Measurements from ENCODE around the gene CMTM2. TPM values are rescaled to one million over a fixed set of nuclear protein-coding genes. Genes with fewer than 3 reads are reported as not detected.
"Not testable (repeated sequence)": the region's sequence is repeated elsewhere in the genome, so short reads cannot be mapped to it uniquely, and the experiment has no call there.

The CMTM2 gene
- total RNA-seq, 1 donor from 2014 or later: 1.00 TPM

DNA sequence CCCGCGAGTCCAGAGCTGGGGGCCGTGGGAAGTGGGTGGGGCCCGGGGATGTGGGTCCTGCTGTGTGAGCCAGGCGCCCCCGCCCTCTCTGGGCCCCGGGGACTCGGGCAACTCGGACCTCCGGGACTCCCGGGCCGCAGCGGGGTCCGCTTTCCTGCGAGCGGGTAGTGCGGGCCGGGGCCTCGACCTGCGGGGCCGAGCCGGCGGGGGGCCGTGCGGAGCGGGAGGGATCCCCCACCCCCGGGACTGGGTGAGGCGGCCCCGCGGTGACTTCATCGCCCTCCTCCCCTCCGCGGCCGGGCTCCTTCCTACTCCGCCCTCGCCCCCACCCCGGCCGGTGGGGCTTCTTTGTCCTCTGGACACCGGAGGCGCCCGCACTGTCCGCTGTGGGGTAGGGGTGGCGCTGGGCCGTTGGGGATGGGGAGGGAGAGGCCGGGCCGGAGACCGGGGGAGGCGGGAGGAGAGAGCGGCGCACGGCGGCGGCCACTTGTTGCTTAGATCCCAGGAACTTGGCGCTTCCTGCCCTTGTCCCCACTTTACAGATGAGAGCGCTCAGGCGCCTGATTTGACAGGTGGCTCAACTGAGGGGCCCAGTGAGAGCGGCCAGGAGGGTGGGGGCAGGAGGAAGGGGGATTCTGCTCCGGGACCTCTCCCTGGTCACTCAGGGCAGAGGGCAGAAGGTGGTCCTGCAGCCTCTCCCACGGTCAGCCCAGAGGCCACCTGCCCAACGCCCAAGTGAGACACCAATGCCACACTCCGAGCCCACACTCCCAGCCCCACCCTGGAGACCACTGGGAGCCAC, 26.1 kb downstream of the CMTM2 start:
- intact Hi-C loops (cut with micrococcal nuclease): loop anchor here (2.0 to 5.0 kb wide), 5 partner anchors 43 to 267 kb away; partner anchors contain the start of gene CMTM4

DNA sequence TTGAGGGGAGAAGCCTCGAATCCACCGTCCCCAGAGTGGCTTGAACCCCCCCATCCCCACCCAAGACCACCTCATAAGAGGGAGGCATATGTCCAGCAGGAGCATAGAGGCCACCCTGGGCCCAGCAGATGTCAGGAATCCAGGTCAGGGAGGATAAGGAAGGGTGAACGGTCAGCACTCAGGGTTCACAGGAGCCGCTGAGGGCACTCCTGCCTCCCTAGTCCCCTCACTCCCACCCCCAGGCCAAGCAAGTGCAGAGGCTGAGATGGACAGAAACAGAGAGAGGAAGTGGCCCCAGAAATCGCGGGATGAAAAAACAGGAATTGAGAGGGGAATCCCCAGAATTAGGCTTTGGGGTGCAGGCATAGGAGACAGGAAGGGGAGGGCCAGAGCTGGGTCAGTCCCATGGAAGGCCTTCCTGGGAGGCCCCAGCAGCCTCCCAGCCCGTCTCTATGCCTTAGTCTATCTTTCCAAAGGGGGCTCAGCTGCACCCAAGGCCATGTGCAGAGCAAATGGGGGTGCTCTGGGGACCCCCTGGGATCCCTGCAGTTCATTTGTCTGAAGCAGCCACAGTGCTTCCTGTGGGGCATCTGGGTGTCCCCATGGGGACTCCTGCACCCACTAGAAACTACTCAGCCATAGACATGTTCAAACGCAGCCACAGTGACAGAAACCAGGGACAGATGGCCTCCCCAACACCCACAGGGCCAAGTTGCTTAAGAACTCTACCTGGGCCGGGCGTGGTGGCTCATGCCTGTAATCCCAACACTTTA, 26.9 kb downstream of the CMTM2 start:
- intact Hi-C loops (cut with micrococcal nuclease): loop anchor here (2.0 to 5.0 kb wide), 5 partner anchors 43 to 267 kb away; partner anchors contain the start of gene CMTM4

DNA sequence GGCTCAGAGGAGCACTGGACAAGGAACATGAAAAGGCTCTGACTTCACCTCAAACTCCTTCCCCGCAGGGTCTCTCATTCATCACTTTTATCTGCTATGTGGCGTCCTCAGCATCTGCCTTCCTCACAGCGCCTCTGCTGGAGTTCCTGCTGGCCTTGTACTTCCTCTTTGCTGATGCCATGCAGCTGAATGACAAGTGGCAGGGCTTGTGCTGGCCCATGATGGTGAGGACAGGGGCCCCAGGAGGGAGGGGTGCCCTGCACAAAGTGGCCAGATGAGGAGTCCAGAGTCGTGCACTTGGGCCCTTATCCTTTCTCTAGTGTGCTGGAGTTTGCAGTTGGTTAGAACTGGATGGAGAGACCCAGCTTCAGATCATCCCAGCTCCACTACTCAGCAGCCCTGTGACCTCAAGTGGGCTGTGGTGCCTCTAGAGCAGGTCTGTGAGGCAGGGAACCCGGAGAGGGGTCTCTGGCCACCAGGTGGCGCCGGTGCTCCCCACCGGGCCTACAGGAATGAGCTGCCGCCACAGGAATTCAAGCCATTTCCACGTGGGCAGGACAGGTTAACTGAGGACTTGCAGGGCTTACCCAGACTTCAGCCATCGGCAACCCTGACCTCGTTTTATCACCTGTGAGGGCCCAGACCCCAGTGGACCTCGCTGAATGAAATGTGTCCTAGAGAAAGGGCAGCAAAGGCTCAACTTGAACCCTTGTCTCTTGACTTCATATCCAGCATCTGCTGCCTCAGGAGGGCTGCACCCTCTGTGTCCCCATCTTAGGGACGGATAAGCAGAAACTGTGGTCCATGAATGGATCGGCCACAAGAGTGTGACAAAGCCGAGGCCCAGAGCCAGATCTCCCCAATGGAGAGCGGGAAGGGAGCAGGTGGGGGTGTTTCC, 29.2 kb downstream of the CMTM2 start:
- intact Hi-C loops (cut with micrococcal nuclease): loop anchor here (2.0 to 5.0 kb wide), 2 partner anchors 89 to 142 kb away; partner anchors contain the start of genes CMTM4 and DYNC1LI2

DNA sequence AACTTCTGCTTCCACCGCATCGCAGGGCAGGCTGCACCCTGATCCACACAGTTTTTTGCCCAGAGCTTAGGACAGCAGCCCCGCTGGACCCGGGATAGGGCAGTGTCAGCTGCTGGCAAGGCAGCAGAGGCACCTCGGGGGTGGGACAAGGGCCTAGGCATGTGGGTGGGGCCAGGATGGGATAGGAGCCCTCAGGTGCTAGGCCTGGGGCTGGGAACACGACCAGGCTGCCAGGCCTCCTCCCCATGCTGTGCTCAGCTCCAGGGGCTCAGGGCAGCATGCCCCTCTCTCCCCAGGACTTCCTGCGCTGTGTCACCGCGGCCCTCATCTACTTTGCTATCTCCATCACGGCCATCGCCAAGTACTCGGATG, 29.9 kb downstream of the CMTM2 start:
- intact Hi-C loops (cut with micrococcal nuclease): loop anchor here (2.0 to 5.0 kb wide), 2 partner anchors 88 to 142 kb away; partner anchors contain the start of genes CMTM4 and DYNC1LI2

DNA sequence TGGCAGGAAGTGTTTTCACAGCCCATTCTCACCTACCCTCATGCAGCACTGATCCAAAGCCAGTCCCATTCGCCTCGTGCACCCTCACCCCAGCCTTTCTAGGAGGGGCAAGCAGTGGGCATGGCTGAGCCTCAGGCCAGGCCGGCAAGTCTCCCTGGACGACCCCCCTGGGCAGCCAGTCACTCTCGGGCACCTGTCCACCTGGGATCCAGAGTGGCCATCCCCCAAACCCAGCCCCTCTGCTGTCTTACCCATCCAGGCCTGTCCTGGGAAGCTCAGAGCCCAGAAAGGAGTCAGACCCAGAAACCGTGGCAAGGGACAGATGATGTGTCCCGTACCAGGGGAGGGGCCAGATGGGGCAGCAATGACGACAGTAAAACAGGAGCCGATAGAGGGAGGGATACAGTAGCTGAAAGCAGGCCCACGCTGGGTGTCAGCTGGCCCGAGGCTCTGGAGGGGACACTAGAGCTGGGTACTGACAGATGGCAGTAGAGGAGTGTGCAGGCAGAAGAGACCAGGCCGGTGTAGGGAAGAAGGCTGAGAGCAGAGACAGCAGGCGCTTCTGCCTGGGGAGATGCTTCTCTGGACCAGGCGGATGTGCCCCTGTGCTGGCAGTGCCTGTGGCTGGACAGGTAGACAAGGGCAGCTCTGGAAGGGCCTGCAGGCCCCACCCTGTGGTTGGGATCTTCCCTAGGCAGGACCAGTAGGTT, 31.0 kb downstream of the CMTM2 start:
- intact Hi-C loops (cut with micrococcal nuclease): no loop called here

DNA sequence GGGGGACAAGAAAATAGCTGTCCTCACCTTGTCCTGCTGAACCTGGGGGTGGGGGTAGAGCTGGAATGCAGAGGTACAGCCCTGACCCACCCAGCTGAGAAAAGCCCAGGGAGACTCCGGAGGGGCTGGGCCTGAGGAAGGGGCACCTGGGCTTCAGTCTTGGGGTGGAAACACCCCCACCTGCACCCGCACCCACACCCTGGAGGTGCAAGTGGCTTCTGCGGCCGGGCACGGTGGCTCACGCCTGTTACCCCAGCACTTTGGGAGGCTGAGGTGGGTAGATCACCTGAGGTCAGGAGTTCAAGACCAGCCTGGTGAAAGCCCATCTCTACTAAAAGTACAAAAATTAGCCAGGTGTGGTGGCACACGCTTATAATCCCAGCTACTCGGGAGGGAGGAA, 32.6 kb downstream of the CMTM2 start:
- intact Hi-C loops (cut with micrococcal nuclease): not testable (repeated sequence)

DNA sequence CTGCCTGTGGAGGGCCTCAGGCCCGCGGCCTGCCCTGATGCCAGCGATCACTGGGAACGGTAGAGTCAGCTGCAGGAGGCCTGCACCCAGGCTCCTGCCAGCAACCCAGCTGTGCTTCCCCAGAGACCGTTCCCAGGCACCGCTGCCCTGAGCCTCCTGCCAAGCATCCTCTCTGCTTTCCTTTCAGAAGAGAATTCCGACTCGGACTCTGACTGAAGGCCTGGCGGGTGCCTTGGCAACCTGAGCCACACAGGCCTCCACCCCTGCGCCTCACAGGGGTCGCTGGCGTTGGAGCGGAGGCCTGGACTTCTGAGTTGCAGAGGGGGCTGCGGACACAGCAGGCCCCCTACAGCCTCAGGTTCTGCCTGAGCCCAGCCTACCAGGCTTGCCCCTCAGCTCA, 33.2 kb downstream of the CMTM2 start:
- intact Hi-C loops (cut with micrococcal nuclease): no loop called here

DNA sequence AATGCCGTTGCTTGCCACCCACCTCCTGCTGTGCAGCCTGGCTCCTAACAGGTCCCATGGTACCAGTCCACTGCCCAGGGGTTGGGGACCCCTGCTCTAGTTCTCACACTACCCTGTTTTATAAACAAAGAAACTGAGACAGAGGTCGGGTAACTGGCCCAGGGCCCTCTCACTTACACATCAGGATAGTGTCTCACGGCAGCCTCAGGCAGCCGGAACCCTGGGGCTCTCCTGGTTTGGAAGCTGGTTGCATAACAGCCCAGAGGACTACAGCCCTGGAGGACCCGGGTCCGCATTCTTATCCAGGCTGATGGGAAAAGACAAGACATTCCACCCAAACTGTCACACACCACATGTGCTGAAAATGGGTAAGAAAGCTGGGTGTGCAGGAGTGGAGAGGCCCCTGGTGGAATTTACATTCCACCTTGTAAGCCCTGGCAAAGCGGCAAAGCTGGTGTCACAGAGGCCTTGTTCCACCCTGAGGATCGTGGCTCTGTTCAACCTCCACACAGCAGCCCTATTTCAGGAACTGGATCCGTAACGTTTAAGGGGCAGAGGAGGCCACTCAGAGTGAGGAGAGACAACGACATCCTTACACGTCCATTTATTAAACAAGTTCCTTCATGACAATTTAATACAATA, 35.0 kb downstream of the CMTM2 start:
- intact Hi-C loops (cut with micrococcal nuclease): no loop called here

DNA sequence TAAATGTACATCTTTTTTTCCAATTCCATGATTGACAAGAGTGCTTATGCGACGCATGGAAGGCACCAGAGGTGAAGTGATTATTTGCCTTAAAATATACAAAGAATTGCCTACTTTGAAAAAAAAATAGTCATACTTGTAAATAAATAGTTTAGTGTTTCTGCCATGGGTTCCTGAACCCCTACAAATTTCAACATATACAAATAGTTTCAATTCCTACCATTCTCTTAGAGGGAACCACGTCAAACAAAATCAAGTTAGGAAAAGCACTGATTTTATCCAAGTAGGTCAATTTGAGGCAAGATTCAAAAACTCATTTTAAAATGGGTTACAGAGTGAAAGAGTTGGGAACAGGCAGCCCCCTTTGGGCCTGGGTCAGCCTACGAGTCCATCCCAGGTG, 36.9 kb downstream of the CMTM2 start:
- intact Hi-C loops (cut with micrococcal nuclease): no loop called here

DNA sequence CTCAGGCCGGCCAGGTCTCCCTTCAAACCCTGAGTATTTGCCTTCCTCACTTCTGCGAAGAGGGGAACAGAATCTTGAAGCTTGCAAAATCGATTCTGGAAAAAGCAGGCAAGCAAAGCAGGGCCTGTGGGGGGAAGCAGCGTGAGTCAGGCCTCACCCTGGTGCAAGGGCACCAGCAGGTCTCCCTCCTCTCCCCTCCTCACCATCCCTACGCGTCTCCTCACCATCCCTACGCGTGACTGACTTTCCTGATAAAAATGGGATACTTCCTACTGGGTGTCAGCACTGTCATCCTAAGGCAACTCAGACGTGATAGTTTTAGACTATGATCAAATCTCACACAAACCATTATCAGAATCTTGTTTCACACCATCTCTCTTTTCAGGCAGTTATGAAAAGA, 37.3 kb downstream of the CMTM2 start:
- intact Hi-C loops (cut with micrococcal nuclease): no loop called here

DNA sequence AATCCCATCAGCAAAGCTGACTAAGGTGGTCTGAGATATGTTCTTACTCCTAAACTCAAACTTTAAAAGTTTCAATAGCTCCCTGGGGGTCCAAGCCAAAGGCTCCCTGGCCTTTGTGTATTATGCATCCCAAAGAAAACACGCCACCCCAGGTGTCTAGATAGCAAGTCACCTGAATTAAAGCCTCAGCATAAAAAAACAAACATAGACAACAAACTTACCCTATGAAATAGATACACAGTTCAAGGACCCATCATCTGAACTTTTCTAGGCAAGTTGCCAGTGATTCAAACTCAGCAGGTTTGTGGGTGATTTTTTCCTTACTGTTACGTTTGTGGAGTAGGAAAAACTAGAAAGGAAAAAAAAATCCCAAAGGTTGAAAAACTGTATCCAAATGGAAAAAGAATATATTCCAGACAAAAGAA, 37.8 kb downstream of the CMTM2 start:
- intact Hi-C loops (cut with micrococcal nuclease): no loop called here

DNA sequence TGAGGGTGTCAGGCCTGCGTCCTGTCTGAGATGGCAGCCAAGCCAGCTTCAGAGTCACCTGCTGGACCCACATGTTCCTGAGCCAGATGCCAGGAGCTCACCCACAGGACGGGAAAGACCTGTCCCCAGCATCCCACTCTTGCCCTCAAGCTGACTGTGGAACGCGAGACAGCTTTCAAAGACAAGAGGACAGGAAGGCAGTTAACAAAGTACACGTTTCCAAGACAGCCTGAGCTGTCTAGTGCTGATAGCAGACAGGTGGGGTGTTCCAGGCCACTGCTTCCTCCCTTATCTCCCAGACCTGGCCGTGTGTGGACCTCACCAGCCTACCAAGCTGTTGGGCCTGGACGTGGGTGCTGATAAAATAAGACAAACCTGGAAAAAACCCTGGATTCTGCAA, 38.5 kb downstream of the CMTM2 start:
- intact Hi-C loops (cut with micrococcal nuclease): no loop called here

DNA sequence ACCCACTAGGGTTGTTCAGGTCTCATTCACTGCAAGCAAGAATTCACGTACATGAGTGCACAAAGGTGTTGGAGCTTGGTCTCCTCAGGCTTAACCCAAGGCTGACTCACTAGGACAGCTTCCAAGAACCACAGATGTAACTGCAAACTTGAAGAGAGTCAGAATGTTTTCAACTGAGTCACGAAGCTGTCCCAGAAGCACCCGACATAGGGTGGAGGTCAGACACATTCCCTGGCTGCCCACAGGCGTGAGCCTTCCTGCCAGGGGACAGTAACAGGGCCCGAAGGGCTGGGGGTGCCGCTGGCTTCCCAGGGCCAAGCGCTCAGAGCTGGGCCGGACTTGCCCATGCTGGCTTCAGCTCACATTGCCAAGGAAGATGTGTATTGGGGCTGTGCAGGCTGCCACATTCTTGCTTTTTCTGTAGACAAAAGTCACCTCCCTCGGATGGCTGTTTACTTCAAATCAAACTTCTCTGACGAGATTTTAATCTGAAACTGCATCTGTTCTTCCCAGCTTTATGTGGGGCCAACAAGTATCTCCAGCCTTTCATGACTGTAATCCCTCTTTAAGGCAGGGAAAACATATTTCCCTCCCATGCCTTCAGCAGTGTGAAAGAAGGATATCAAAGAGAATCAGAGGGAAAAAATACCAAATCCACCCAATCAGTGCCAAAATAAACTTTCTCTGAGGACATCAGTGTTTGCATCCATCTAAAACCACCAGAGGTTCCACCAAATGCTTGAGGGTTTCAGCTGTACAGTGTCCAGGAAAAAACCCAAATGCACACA, 39.5 kb downstream of the CMTM2 start:
- intact Hi-C loops (cut with micrococcal nuclease): no loop called here

DNA sequence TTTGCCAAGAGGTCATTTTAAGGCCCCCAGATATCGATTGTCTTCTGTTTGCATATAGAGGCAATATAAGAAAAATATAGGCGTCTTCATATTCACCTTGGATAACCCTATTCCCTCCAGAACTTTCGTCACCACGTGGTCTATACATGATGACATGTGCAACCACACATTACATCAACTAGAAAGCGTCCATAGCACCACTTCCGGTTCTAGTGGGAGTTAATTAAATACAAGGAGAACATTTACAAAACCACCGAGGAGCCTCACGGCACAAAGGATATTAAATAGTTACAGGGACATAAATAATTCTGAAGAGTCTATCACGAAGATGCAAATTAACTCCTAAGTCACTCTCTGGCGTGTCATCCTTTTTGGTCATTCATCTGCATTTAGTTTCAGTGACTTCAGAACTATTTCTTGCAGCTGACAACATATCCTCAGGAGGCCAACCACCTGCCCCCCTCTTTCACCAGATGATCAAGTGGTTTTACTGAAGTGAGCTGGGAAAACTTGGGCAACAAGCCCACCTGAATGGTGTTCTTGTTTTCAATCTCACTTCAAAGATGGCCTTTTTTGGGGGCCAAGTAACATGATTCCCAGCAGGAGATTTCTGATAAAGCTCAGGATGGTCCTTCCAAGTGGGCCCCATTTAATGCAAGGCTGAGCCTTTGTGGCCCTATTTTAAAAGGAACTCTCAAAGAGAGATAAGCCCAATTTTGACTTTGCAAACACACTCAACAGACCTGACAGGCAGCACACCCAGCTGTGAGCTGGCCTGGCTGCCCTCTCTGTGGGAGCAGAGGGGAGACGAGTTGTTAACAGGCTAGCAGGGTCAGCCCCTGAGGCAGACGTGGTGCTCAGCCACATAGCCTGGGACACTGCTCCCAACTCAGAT, 40.5 kb downstream of the CMTM2 start:
- intact Hi-C loops (cut with micrococcal nuclease): no loop called here

DNA sequence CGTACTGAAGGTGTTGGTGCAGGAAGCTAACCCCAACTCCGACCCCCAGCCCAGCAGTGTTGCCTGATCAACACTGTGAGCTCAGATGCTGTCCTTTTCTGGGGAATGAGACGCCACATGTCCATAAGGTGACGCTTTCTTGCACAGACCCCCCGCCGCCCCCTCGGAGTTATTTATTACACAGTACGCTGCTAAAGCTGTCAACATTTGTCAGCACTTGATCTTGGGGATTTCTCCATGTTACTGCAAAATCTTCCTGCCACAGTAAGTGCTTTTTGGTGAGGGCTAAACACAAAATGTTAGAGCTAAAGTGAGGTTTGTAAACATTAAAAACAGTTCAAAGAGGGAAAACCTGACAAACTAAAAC, 41.1 kb downstream of the CMTM2 start:
- intact Hi-C loops (cut with micrococcal nuclease): no loop called here

DNA sequence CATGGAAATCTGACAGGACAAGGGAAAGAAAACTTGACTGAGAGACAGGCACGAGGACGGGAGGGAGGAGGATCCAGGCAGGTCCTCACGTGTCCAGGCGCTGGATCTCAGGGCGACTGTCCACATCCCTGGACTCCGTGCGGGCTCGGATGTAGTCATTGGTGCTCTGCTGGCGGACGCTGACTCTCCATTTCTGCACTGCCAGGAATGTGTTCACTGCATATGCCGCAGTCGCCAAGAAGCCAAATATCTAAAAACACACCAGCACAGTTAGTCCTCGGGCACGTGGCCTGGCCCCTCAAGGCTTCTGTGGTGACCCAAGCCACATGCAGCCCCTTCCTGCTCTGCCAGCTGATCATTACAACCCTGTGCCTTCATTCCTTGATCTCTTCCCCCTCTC, 42.7 kb downstream of the CMTM2 start:
- intact Hi-C loops (cut with micrococcal nuclease): no loop called here

DNA sequence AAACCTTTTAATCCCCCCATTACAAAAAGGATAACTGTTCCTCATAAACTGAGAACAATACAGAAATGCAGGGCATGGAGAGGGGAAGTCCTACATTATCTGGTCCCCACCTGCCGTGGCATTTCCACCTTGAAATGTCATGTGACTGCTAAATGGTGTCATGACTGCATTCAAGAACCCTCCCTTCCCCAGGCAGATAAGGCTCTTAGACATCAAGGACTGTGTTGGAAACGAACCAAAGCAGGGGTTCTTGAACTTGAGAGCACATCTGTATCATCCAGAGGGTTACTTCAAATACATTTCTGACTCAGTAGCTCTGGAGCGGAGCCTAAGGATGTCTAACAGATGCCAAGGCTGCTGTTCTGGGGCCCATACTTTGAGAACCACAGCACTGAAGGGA, 43.6 kb downstream of the CMTM2 start:
- intact Hi-C loops (cut with micrococcal nuclease): no loop called here

DNA sequence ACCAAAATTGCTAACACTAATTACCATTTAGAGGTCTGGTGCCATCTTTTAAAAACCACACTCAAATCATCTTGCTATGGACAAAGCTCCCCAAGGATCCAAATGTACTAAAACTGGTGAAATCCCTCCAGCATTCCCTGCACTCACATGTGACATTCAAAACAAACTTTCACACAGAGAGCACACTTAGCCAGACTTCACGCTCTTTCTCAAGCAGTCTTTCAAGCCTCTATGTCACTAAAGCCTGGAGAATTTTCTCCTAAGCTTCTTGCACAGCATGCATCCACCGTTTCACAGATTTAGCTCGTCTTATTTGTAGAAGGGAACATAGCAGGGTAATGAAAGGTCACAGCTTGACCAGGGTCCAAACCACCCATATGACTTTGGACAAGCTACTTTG, 44.5 kb downstream of the CMTM2 start:
- intact Hi-C loops (cut with micrococcal nuclease): no loop called here
